ENCODE measurements around the gene PRAC1.

Gene PRAC1

DNA sequence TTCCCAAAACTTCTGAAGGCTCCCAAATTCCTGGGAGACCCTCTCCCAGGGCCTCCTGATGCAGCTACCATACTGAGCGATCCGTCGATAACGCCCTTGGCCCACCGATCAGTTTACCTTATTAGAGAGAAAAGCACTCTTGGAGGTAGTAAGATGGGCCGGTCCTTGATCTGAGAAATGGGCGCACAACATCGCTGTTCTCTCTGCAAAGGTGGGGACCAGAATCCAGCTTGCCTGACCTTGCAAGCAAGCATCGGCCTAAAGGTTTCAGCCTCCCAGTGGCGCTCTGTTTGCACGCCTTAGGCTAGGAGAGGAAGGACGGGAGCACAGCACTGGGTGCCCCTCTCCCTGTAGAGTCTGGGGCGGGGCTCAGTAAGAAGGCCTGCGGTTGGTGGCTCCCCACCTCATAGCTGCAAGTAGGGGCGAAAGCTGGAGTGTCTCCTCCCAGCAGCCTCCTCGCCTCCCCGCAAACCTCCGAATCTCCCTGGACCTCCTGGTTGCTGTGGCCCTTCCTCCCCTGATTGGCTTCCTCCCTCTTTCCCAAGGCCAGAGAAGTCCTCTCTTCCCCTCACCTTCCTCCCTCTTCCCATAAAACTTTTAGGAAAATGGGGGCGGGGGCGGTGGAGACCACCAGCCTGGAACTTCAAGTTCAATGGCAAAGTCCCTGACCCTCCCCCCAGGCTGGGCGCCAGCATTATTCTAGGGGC, at the start of gene PRAC1:
Gene PRAC1, minus strand, starts transcription at position 318 of the 707 bp plus-strand sequence. Its CDS starts 126 bp downstream, at position 192.
- no peak for DNase-seq

DNA sequence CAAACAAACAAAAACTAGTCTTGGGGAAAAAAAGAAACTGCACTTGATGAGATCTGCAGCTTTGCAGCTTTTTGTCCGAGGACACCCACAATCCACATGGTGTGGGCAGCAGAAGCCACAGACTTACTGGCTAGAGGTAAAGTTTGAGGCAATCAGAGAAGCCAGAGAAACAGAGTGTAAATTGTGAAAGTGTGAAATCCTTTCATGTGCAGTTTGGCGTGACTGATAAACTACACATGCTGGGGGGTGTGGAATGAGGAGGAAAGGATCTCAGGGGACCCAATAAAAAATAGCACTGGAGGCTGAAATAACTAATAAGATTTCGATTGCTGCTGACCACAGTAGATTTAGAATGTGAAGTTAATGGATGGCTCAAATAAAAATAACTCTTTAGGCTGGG, 48.6 kb upstream of the PRAC1 start:
- no peak for DNase-seq

DNA sequence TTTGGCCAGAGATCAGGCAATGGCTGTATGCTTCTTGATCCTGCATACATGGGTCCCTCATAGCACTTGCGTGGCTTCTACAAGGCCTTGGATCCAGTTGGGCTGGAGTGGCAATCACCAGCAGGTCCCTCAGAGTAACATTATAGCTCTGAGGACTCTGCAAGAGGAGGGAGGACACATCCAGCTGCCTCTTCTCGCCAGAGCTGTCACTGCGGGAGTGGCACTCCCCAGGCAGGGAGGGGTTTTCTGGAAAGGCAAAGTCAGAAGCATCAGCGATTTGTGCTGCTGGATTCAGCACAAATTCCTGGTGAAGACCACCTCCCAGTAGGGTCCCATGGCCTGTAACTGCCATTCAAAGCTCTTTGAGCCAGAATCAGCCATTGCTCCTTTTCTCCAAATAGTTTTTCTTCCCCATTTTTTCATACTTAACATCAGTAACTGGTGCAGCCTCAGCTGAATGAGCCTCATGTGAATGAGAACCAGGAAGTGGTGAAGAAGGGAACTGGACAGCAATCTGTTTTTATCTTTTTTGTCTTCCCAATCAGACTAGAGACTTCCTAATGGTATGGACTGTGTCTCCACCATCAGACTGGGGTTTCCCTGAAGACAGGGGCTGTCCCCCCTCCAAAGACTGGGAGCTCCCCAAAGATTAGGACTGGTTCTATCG, 46.8 kb upstream of the PRAC1 start:
- peak in 1 of 2 experiments; percentile 21 for DNase-seq

DNA sequence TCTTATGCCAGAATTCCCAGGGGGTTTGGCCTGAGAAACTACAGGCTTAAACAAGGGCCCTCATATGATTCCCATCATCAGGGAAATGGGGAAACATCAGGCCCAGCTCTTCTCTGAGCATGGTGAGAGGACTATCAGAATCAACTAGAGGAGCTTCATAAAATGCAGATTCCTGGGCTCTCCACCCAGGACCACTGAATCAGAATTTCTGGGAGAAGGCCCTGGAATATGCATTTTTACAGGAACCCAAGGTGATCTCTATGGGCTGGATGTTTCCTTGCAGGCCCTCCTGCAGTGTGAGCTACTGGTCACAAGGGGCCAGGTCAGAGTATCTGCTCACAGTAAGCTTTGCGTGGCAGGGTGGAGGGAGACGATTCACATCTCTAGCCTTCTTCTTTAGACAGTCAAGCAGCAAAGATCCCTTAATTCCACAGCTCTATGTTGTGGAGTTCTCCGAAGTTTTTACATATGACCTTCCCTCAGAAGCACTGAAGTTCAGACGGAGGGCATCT, 45.0 kb upstream of the PRAC1 start:
- DNase-seq, result no peak

DNA sequence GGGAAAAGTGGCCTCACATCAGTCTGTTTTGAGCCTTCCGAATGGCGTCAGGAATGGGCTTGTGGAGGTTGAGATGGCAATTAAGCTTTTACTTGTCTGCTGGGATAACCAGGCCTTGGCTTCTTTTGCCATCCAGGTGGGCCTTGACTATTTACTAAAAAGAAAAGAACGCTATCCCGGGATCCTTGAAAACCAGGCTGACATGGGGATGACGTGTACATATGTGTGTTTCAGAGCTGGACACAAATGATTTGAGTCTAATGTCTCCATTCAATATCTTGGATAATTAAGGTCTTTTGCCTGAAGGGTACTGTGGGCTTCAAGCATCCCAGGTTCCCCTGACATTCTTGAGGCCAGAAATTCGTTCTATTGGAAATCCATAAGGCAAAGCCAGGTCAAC, 38.8 kb upstream of the PRAC1 start:
- DNase-seq, result no peak

DNA sequence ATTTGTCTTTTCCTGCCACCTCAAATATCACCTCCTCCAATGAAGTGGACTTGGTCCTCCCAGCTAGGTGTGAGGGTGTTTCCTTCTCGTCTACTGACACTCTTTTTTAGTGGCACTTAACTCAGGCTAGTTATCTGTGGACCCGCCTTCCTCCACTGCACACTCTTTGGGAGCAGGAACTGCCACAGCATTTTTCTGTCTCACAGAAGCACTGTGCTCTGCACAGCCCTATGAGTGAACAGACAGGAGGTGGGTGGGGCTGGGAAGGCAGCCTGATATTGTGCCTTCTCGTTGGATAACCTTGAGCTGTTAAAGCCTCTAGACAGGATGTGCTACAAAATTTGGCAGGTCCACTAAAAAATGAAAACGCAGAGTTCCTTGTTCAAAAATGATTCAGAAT, 38.1 kb upstream of the PRAC1 start:
- no peak for DNase-seq

DNA sequence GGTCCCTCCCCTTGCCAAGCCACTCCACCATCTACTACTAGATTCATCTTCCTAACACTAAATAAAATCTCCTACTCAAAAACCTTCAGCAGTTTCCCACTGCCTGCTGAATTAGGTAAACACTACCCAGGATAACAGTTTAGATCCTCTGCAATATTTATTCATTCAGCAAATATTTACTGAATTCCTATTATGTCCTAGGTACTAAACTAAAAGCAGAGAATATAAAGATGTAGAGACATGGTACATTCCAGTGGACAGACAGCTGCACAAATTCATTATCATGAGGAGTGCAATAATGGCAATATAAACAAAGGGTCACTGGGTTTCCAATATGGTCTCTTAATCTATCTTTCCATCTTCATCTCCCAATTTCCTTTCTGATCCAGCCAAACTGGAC, 37.0 kb upstream of the PRAC1 start:
- no peak for DNase-seq

DNA sequence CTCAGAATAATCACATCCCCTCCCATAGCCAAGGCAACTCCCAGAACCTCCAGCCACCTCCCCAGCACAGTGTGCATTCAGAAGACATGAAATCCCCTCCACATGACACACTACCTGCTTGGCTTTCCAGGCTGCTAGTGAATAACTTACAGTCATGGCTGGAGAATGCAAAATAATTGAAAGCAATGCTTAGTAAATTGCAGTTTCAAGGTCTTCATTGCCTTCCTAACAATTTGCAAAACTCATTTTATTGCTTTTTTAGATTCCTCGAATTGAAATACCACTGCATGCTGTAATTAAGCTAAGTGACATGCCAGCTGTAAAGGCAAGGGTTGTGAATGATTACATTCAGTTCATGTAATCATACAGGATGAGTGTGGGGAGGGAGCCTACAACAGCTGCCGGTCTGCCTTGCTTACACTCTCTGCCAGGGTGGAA, 35.2 kb upstream of the PRAC1 start:
- no peak for DNase-seq

DNA sequence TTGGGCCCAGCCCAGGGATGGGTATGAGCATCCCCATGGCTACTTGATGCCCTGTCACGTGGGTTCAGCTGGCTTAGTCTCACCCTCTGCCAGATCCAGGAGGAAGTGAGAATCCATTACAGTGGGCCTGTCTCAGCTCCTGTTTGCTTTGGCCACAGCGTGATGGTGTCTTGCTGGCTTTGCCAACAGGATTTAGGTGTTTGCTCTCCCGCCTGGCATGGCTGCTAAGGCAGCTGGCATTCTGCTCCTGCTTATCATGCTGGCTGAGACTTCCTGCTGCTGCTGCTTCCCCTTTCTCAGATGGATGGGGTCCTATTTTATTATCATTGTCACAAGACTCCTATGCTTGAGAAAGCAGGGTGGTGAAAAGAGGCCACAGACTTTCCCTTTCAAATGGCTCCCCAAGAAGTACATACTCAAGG, 34.5 kb upstream of the PRAC1 start:
- DNase-seq, result no peak

DNA sequence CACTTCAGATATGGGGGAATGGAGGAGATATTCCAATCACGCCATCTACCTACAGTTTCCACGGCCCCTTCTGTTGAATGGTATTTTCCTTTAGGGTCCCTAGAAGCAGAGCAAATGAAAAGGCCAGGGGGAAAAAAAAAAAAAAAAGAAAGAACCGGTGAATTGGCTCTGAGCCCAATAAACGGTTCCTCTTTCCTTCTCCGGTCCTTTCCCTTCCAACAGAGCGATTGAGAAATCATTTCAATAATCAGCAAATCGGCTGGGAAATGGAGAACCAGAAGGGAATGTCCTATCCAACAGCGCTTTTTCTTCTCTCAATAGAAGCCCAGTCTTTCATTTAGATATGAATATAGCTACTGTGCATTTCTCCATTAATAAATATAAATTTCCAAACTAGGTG, 33.0 kb upstream of the PRAC1 start:
- no peak for DNase-seq

DNA sequence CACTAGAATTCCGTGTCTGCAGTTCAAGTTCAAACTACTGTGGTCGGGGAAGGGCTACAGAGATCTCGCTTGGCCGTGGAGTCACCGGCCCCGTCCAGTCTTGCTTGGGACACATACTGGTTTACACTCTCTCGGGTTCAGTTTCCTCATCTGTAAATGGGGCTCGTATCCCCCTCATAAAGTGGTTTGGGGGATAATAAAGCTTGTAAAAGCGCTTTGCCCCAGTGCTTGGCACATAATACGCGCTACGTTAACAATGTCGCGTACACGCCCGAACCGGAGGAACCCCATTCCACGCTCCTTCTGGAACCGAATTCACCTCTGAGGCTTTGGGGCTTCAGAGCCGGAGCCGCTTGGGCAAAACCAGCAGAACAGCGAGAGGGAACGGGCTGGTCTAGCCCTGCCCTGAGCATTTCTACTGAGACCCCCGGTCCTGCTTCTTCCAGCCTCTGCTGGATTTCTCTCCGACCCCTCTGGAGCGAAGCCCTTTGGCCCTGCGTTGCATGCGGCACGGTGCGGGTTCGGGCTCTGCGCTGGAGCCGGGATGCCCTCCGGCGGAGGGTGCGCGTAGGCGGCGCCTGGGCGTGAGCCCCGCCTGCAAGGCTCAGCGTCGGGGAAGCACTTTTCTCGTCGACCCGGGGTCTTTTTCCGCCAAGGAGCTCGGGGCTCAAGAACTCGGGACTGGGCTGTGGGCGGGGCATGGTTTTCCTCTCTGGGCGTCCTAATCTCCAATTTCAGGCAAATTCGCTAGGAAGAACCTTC, 32.4 kb upstream of the PRAC1 start:
- DNase-seq, result no peak

DNA sequence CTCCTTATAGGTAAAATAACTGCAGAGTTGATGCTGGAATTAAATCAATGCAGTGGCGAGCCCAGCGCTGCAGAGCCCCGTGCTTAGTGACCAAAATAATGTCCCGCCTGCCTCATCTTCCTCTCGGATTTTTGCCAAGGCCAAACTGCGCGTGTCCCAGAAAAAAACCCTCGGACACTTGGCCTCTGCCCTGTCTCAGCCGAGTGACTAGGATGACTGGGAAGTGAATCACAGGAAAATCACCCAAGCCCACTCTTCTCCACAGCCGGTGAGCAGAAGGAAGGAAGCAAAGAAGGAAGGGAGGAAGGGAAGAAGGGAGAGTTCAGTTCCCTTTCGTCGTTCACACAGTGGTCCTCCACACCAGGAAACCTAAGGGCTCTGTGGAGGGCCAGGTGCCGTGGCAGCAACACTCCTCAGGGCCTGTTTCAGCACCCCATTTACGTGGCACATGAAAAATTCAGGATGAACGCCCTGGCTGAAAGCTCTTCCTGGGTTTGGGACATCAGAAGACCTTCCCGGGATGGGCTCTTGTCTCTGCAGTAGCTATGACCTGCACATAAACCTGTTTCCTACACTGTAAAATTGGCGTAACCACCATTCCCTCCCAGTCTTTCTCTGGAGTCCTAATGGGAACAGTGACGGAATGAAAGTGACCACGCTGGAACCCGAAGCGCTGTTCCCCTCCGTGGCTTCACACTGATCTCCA, 31.6 kb upstream of the PRAC1 start:
- DNase-seq, result no peak

DNA sequence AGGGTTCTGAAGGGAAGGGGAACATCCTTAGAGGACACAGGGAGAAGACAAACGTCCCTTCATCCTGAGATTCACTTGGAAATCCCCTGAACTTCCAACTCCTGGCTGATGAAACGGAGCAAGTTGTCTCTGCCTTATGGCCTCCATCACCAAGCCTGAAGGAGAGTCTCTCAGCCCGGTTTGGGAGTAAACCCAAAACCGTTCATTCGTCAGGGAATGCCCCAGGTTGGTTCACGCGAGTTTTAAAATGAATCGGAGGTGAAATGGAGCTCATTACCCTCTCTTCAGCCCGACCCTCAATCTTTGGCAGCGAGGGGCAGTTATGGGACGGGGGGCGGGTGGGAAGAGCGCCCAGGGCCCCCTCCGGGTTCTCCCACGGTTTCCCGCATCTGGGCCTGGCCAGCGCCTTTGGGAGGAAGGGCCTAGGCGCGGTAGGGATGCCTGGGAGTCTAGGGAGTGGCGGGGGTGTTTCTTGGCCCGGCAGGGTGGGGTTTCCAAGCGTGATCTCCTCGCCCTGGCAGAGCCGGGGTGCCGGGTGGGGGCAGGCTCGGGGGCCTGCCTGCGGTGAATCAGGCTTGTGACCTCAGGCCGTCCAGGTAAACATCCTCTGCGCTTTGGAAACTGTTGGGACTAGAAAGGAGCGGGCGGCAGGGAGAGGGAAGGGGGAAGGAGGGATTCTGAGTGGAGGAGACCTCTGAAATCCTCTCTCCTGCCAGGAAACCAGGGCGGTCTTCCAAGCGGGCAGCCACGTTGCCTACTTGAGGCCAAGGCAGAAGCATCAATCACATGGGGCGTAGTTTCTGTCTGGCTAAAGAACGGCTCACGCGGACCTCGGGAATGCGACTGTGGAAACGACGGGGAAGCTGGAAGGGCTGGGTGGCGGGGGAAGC, 30.3 kb upstream of the PRAC1 start:
- no peak for DNase-seq

DNA sequence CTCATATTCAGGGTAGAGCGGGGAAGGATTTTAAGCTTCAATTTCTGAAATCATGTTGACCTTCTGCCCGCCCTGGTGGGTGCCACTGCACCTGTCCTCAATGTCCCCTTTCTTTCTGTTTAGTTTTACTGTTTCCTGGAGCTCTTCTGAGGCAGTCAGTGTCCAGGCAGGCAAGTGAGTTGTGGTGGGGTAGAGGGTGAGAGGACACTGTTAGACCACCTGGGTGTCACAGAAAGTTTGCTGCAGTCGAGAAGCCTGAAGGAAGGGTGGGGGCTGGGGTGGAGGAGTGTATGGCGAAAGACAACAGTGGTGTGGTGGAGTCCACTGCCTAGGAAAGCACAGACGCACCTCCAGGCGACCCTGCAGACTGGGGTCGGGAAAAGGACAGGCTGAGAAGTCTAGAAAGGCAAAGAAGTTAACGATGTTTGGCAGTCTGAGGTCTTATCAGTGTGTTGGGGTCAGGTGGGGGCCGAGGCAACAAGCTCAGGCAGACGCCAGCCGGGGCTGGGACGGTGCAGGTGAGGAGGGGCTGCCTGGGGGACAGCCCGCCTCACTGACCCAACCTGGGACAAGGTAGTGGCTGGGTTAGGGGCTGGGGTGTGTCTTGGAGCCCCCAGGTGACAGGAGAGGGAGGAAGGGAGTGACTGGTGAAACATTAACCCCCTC, 29.5 kb upstream of the PRAC1 start:
- no peak for DNase-seq

DNA sequence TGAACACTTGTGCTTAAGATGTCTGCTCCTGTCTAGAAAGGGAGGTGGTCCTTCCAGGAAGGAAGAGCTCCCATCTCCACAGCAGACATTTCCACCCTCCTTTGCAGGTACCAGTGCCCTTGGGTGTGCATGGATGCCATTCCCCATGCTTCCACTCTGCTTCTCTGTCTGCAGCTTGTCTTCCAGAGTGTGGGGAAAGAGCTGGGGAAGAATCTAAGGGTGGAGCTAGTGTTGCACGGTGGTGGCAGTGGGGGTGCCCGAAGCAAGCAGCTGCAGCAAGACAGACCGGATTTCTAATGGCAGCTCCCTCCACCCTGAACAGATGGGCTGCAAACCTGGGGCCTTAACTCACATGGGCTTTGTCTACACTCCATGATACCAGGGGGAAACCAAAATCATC, 28.9 kb upstream of the PRAC1 start:
- DNase-seq, result no peak

DNA sequence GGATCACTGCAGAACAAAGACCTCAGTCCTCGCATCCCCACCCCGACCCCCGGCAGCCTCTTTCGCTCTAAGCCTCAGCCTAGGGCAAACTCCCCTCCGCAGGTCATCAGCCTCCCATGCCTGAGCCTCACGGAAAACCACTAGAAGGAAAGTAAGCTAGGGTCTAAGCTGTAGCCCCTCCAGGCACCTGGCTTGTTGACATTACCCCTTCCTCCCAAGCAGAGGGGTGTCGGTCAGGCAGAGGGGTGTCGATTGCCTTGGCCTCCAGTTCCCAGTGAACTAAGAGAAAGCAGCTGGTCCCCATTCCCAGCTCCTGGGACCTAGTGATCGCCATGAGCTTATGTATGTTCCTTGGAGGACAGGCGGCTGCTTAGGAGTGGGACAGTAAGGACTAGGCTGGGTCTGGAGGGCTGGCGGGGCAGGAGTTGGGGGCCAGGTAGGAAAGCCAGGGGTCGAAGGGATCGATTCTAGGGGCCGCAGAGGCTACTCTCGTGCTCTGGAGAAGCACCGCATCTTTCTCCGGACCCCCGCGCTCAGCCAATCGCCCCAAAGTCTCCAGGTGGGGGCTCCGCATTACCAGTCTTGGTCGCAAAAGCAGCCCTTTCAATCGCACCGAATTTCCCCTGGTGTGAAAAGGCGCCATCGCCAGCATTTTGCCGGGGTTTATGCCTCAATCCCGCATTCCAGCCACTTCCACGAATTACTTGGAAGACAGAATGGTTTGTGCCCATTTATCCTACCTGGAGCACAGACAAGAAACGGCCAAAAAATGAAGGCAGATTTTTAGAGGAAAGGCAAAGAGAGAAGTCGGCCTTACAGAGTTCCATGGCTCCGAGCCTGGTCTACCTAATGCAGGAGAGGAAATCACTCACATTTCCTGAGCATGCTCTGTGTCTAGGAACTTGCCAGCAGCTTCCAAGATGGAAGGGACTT, 27.6 kb upstream of the PRAC1 start:
- DNase-seq, result no peak

DNA sequence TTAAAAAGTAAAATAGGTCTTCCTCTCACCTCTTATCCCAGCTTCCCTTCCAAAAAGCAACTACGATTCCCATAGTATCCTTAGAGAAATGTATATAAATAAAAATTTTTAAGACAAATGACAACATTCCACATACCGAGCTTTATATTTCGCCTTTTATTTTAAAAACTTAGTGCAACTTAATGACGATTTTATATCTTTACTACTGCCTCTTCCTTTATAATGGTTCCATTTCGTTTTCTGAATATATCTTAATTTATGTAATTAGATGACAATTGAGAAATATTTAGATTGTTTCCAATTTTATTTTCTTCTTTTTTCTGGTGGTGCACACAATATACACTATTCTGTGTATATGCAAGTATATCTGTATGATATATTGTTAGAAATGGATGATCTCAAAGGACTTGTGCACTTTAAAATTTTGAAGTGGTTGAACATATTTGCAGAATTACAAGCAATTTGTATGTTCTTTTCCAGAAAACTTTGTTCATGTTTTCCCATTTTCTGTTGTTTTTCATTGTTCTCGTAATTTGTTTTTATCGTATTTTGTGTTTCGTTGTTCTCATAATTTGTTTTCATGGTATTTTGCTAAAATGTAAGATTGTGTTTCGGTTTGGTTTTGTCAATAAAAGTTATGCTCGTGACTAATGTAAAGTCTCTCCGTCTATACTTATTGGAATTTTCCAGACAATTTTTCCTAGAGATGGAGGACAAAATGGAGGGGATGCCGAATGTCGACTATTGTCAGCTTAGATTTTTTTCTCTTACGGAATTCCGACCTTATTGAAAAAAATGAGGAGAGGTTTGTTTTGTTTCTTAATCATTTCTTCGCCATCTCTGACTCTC, 26.6 kb upstream of the PRAC1 start:
- DNase-seq, result no peak

DNA sequence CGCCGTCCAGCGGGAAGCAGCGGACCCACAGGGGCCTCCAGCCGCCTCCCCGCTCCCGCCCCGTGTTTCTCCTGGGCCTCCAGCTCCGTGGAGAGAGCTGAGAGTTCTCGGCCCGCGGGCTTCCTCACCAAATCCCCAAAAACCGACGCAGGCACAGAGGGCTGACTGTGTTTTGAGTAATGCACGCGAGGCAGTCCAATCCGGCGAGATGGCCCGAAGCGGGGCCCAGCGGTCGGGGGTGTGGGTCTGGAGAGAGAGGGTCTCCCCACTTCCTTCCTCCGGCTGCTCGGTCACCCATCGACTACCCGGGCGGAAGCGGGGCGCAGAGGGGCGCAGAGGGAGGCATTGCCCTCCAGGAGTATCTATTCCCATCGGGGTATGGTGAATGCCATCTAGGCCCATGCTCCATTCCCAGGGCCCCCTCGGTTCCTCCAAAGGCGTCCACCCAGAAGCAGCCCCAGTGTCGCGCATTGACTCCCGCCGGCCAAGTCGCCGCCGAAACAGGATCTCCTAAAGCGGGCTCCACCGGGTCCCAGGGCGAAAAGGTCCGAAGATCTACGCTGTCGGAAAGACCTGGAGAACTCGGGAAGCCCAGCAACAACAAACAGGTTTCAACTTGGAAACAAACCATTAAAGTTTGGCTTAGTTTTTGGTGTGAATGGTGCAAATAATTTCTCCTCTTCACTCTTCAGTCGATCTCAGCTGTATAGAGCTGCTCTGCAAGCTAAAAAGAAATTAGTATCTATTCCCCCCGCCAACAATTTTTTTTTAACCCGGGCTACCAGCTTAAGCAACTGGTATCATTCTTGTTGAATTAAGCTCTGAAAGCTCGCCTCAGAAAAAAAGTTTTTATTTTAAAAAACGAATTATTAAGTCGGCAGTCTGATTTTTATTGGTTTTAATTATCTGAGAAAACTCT, 25.4 kb upstream of the PRAC1 start:
- no peak for DNase-seq

All from NCI-H187 (cell line).